Pulmonary artery endothelial cell (primary cell): Measurements from ENCODE around the gene ARNT2. TPM values are rescaled to one million over a fixed set of nuclear protein-coding genes. Genes with fewer than 3 reads are reported as not detected.

ENCODE experiments used
- DNase-seq: peaks from one replicate; pipeline ENCODE4 v3.0.0-alpha.2; 2011; ENCODE audit warnings: low read depth, low spot score
- total RNA-seq: library from RNA; depleted of rRNA; stranded (reverse); fragments of >200 nt; gene quantifications from 2 replicates; pipeline ENCODE4 v1.2.3, GENCODE V29; 2014

Gene ARNT2
- total RNA-seq, 1 donor from 2014 or later = 0.13 TPM

GRCh38 chr15:80489030-80489594, 84.9 kb downstream of the ARNT2 start:
- peak; percentile 1 for DNase-seq

- DNase-seq = no peak
Observed at GRCh38 chr15:80490431-80490990, 86.3 kb downstream of the ARNT2 start.

- DNase-seq = no peak
Observed at GRCh38 chr15:80491163-80491847, 87.1 kb downstream of the ARNT2 start.

GRCh38 chr15:80492409-80492808, 88.2 kb downstream of the ARNT2 start:
- no peak for DNase-seq

GRCh38 chr15:80492874-80493273, 88.7 kb downstream of the ARNT2 start:
- no peak for DNase-seq

GRCh38 chr15:80494351-80494751, 90.2 kb downstream of the ARNT2 start:
- no peak for DNase-seq

- no peak for DNase-seq
Observed at GRCh38 chr15:80494756-80495155, 90.6 kb downstream of the ARNT2 start.

- DNase-seq = no peak
Observed at GRCh38 chr15:80495401-80495942, 91.3 kb downstream of the ARNT2 start.

- no peak for DNase-seq
Observed at GRCh38 chr15:80496096-80496495, 91.9 kb downstream of the ARNT2 start.

GRCh38 chr15:80497221-80497620, 93.0 kb downstream of the ARNT2 start:
- no peak for DNase-seq

GRCh38 chr15:80498652-80499051, 94.5 kb downstream of the ARNT2 start:
- no peak for DNase-seq

- no peak for DNase-seq
Observed at GRCh38 chr15:80500021-80500420, 95.8 kb downstream of the ARNT2 start.

GRCh38 chr15:80501476-80501875, 97.3 kb downstream of the ARNT2 start:
- DNase-seq = no peak

- DNase-seq = no peak
Observed at GRCh38 chr15:80502782-80503181, 98.6 kb downstream of the ARNT2 start.

- DNase-seq = no peak
Observed at GRCh38 chr15:80503319-80503952, 99.3 kb downstream of the ARNT2 start.

- DNase-seq = no peak
Observed at GRCh38 chr15:80504931-80505330, 100.7 kb downstream of the ARNT2 start.

GRCh38 chr15:80506286-80506893, 102.2 kb downstream of the ARNT2 start:
- DNase-seq = no peak

- DNase-seq = no peak
Observed at GRCh38 chr15:80507131-80507530, 102.9 kb downstream of the ARNT2 start.

- DNase-seq = no peak
Observed at GRCh38 chr15:80507638-80508316, 103.6 kb downstream of the ARNT2 start.

GRCh38 chr15:80508783-80509182, 104.6 kb downstream of the ARNT2 start:
- no peak for DNase-seq

- no peak for DNase-seq
Observed at GRCh38 chr15:80509800-80510199, 105.6 kb downstream of the ARNT2 start.
